Activated effector memory CD4-positive, alpha-beta T cell treated with Interleukin-2 at 50 U/mL for 16 hours (primary cell): Measurements from ENCODE around the gene CXXC4.

Source experiments
- DNase-seq: peaks from one replicate; pipeline ENCODE4 v3.0.0-alpha.2; 2020

CXXC4 gene

GRCh38 chr4:104488151-104488550, 6.5 kb downstream of the CXXC4 start:
- no peak for DNase-seq

GRCh38 chr4:104486716-104487504, 7.8 kb downstream of the CXXC4 start:
- no peak for DNase-seq

DNA sequence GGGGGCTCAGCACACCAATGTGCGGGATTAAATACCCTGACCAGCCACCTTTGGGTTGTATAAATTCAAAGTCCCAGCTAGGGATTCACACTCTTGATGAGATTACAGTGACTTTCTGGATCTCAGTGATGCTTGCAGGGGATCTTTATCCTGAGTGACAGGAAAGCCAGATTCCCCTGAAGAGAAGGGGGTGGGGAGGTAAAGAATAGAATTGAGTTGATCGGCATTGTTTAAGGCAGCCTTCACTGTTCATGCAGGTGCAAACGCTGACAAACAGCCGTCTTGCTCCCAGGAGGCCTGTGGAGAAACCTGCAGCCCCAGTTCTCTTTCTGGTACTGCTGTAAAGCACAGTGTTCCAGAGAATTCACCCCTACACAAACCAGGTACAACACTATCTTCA, 19.0 kb downstream of the CXXC4 start:
- DNase-seq, result no peak

GRCh38 chr4:104472766-104473165, 21.9 kb downstream of the CXXC4 start:
- DNase-seq, result no peak

- no peak for DNase-seq
Measured at GRCh38 chr4:104470770-104471169, 23.9 kb downstream of the CXXC4 start.

GRCh38 chr4:104469794-104470193, 24.9 kb downstream of the CXXC4 start:
- DNase-seq, result no peak

DNA sequence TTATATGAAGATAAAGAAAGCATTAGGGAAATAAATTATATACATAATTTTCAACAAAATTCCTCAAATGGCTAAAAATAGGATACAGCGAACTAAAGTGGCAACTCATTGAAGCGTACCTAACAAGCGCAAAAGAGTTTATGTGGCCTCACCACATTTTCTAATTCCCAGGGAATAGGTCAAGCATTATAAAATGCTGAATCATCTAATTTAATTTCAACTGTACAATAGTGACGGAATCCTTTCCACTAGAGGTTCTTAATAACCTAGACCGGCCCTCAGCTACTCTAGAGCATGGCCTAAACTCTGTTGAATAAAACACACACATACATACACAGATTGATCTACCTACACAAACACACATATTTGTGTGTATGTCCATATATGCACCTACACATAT, 29.1 kb downstream of the CXXC4 start:
- DNase-seq, result no peak

DNA sequence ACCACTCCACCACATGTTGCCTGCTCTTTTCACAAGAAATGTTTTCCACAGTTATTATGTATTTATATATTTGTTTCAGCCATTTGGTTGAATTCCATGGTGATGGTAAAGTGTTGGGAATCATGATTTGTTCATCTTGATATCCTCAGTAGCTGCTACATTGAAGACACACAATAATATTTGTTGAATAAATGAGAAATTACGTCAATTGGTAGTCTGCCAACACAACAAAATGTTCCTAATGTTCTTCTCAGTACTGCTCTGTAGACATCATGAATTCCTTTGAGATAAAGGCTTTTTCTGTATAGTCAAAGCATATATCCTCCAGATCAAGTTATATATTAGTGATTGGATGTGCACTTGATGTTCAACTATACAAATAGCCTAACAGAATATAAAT, 29.5 kb downstream of the CXXC4 start:
- no peak for DNase-seq

- DNase-seq, result no peak
Measured at GRCh38 chr4:104462641-104463040, 32.1 kb downstream of the CXXC4 start.

- DNase-seq, result no peak
Measured at GRCh38 chr4:104457308-104457981, 37.2 kb downstream of the CXXC4 start.

GRCh38 chr4:104451573-104451972, 43.1 kb downstream of the CXXC4 start:
- no peak for DNase-seq

GRCh38 chr4:104449537-104449936, 45.2 kb downstream of the CXXC4 start:
- DNase-seq, result no peak

- no peak for DNase-seq
Measured at GRCh38 chr4:104447294-104447693, 47.4 kb downstream of the CXXC4 start.

DNA sequence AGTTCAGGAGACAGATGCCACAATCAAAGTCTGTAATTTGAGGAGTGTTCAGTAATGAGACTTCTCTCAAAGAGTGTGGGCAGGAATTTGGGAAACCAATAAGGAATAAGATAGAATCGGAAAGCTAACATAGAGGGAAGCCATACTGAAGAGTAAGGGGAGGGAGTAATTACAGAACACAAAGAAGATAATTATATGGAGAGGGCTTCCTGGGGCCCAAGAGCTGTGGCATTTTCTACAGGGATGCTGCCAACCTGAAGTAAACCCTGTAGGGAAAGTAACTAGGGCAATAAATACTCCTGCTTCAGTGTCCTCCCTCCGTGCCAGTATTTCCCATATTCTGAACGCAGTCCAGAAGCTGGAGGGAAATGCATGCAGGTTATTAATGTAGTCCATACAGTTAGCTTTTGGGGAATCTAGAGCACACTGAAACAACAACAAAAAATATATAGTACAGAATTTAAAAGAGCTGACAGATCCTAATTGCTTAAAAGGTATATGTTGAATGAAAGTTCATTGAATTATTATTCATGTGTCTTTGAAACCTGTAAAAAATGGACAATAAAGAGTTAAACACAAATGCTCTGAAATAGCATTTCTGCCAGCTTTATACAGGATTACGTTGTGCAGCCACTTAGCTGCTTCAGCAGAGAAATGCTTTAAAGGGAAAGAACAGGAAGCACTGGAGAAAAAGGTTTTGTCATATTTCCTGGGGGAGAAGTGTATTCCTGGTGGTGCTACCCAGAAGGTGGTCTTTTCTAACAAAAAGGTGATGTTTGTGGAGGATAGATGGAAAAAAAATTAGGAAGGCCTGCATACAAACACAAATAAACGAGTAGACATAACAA, 48.0 kb downstream of the CXXC4 start:
- no peak for DNase-seq

DNA sequence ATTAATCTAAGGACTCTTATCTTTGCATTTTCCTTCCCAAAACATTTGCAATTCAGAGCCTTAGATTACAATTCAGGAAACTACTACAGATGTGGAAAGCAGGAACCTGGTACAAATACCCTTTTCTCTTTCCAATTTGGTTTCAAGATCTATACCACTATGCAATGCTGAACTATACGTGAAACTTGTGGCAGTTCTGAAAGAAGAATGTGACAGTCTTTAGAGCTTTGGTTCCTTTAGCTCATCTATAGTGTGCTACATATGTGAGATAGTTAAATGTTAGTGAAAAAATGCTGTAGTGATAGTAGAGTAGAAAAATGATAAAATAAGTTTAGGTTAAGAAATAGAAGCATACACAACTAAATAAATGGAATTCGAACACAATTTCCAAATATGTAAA, 50.0 kb downstream of the CXXC4 start:
- DNase-seq, result no peak

- DNase-seq, result no peak
Measured at GRCh38 chr4:104436542-104436941, 58.2 kb downstream of the CXXC4 start.

GRCh38 chr4:104429150-104429741, 65.4 kb downstream of the CXXC4 start:
- no peak for DNase-seq

GRCh38 chr4:104425948-104426347, 68.7 kb downstream of the CXXC4 start:
- DNase-seq, result no peak

GRCh38 chr4:104424989-104425388, 69.7 kb downstream of the CXXC4 start:
- DNase-seq, result no peak

DNA sequence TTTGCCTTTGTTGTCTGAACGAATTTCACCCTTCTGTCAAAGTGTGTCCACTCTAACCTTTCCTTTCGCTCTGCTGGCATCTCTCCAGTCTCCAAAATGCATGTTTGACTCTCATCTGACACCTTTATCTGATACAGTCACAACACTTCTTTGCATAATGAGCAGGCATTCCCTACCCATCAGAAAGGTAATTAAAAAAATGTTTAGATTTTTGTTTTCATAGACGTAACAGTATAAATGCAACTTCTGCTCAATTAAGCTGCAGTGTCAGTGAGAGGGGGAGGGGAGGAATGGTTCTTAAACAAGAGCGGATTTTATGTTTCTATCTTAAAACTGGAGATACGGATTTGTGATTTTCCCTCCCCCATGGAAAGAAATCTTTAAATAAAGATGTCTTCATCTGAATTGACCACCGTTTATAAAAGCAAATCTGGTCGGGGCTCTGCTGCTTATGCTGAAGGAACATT, 70.2 kb downstream of the CXXC4 start:
- DNase-seq, result no peak

- DNase-seq, result no peak
Measured at GRCh38 chr4:104421566-104421965, 73.1 kb downstream of the CXXC4 start.

DNA sequence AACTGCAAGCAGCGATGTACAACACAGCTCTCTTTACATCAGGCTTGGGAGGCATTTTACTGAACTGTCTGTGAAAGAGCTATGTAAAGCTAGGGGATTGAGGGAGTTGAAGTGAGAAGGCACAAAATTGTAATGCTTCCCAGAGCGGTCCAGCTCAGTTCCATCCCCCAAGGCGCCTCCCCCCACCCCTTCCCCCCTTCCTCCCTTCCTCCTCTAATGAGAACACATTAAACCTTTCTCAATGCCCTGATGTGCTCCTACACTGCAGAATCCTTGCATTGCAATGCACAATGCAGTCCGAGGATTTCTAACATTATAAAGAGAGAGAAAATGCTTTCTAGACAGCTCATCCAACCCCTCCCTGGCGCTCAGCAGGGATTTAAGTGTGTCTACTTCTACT, 73.9 kb downstream of the CXXC4 start:
- no peak for DNase-seq
